ENCODE measurements around the gene ALB.

ALB gene

GRCh38 chr4:73376976-73377375 lies 27.1 kb upstream of the ALB start:
- no peak for TF ChIP-seq CTCF (IDR thresholded peaks at IDR 0.05; ENCODE audit: low read depth, low read length)
- TF ChIP-seq EZH2phosphoT487 (IDR thresholded peaks at IDR 0.05; ENCODE audit: low read depth) = no peak
- no peaks in the 10 kb centered on the region for H3K4me1 ChIP-seq (ENCODE audit: low read length)
- H3K4me2 ChIP-seq (ENCODE audit: low read length) = no peak overlapping the region

GRCh38 chr4:73378887-73379286 lies 25.2 kb upstream of the ALB start:
- no peaks in the 10 kb centered on the region for H4K20me1 ChIP-seq (ENCODE audit: insufficient read depth, low read length)
- H3K4me3 ChIP-seq (ENCODE audit: low read length) = no peak overlapping the region
- no peaks in the 10 kb centered on the region for H3K27me3 ChIP-seq (ENCODE audit: low read depth, low read length)
- no peaks in the 10 kb centered on the region for H3K36me3 ChIP-seq (replicated peaks; ENCODE audit: low read depth, low read length)
- no peaks in the 10 kb centered on the region for H3K79me2 ChIP-seq (ENCODE audit: low read length)
- TF ChIP-seq EZH2phosphoT487 (IDR thresholded peaks at IDR 0.05; ENCODE audit: low read depth) (no peak), CTCF (IDR thresholded peaks at IDR 0.05; ENCODE audit: low read depth, low read length) (no peak)
- H2AFZ ChIP-seq (ENCODE audit: low read depth, low read length) = no peak overlapping the region
- H3K9me3 ChIP-seq (ENCODE audit: insufficient read depth, low read length) = no peaks in the 10 kb centered on the region
- no peak overlapping the region for H3K4me2 ChIP-seq (ENCODE audit: low read length)
- no peaks in the 10 kb centered on the region for H3K4me1 ChIP-seq (ENCODE audit: low read length)
- H3K9ac ChIP-seq (ENCODE audit: low read length) = no peak overlapping the region
- H3K27ac ChIP-seq (ENCODE audit: low read length) = no peak overlapping the region

More at GRCh38 chr4:73376976-73377375, 27.1 kb upstream of the ALB start:
- Histone ChIP-seq H2AFZ (ENCODE audit: low read depth, low read length) (no peak overlapping the region), H3K9ac (ENCODE audit: low read length) (no peak overlapping the region), H3K27ac (ENCODE audit: low read length) (no peak overlapping the region), H3K36me3 (replicated peaks; ENCODE audit: low read depth, low read length) (no peaks in the 10 kb centered on the region), H3K9me3 (ENCODE audit: insufficient read depth, low read length) (no peaks in the 10 kb centered on the region), H4K20me1 (ENCODE audit: insufficient read depth, low read length) (no peaks in the 10 kb centered on the region), H3K27me3 (ENCODE audit: low read depth, low read length) (0 out of 2 replicates have a peak, but pooled peaks cover 3% of the 10 kb centered on the region), H3K4me3 (ENCODE audit: low read length) (no peak overlapping the region), H3K79me2 (ENCODE audit: low read length) (no peaks in the 10 kb centered on the region)

- Histone ChIP-seq H3K79me2 (ENCODE audit: low read length) (no peaks in the 10 kb centered on the region), H3K9me3 (ENCODE audit: insufficient read depth, low read length) (no peaks in the 10 kb centered on the region), H3K36me3 (replicated peaks; ENCODE audit: low read depth, low read length) (no peaks in the 10 kb centered on the region), H3K27ac (ENCODE audit: low read length) (no peak overlapping the region), H4K20me1 (ENCODE audit: insufficient read depth, low read length) (no peaks in the 10 kb centered on the region), H3K27me3 (ENCODE audit: low read depth, low read length) (no peaks in the 10 kb centered on the region), H2AFZ (ENCODE audit: low read depth, low read length) (no peak overlapping the region), H3K9ac (ENCODE audit: low read length) (no peak overlapping the region), H3K4me3 (ENCODE audit: low read length) (no peak overlapping the region), H3K4me1 (ENCODE audit: low read length) (no peaks in the 10 kb centered on the region), H3K4me2 (ENCODE audit: low read length) (no peak overlapping the region)
- no peak for TF ChIP-seq EZH2phosphoT487 (IDR thresholded peaks at IDR 0.05; ENCODE audit: low read depth)
- no peak for TF ChIP-seq CTCF (IDR thresholded peaks at IDR 0.05; ENCODE audit: low read depth, low read length)
Observed at GRCh38 chr4:73379946-73380345, 24.1 kb upstream of the ALB start.

- Histone ChIP-seq H3K36me3 (replicated peaks; ENCODE audit: low read depth, low read length) (no peaks in the 10 kb centered on the region), H2AFZ (ENCODE audit: low read depth, low read length) (no peak overlapping the region), H4K20me1 (ENCODE audit: insufficient read depth, low read length) (no peaks in the 10 kb centered on the region), H3K27ac (ENCODE audit: low read length) (no peak overlapping the region), H3K4me3 (ENCODE audit: low read length) (no peak overlapping the region), H3K4me1 (ENCODE audit: low read length) (no peaks in the 10 kb centered on the region), H3K27me3 (ENCODE audit: low read depth, low read length) (no peaks in the 10 kb centered on the region), H3K79me2 (ENCODE audit: low read length) (no peaks in the 10 kb centered on the region), H3K4me2 (ENCODE audit: low read length) (no peak overlapping the region), H3K9ac (ENCODE audit: low read length) (no peak overlapping the region), H3K9me3 (ENCODE audit: insufficient read depth, low read length) (no peaks in the 10 kb centered on the region)
- TF ChIP-seq EZH2phosphoT487 (IDR thresholded peaks at IDR 0.05; ENCODE audit: low read depth) (no peak), CTCF (IDR thresholded peaks at IDR 0.05; ENCODE audit: low read depth, low read length) (no peak)
Observed at GRCh38 chr4:73381214-73381613, 22.9 kb upstream of the ALB start.
